Measurements from ENCODE around the gene CALN1.

CALN1 gene

GRCh38 chr7:71754828-71755227, 657.3 kb downstream of the CALN1 start:
- TF ChIP-seq ZFX (IDR thresholded peaks at IDR 0.05) (no peak), CTCF (conservative IDR thresholded peaks at IDR 0.05) (no peak)
- no peak overlapping the region for H3K27ac ChIP-seq

GRCh38 chr7:71753956-71754664, 658.0 kb downstream of the CALN1 start:
- no peak overlapping the region for H3K27ac ChIP-seq
- TF ChIP-seq ZFX (IDR thresholded peaks at IDR 0.05) (no peak), CTCF (conservative IDR thresholded peaks at IDR 0.05) (no peak)

GRCh38 chr7:71753236-71753635, 658.9 kb downstream of the CALN1 start:
- TF ChIP-seq ZFX (IDR thresholded peaks at IDR 0.05), result no peak
- no peak for TF ChIP-seq CTCF (conservative IDR thresholded peaks at IDR 0.05)
- no peak overlapping the region for H3K27ac ChIP-seq

- TF ChIP-seq ZFX (IDR thresholded peaks at IDR 0.05), result no peak
- peak; percentile 96 for TF ChIP-seq CTCF (conservative IDR thresholded peaks at IDR 0.05)
- no peak overlapping the region for H3K27ac ChIP-seq
Measured at GRCh38 chr7:71752171-71752935, 659.8 kb downstream of the CALN1 start.

GRCh38 chr7:71750290-71750689, 661.8 kb downstream of the CALN1 start:
- H3K27ac ChIP-seq, result no peak overlapping the region
- no peak for TF ChIP-seq ZFX (IDR thresholded peaks at IDR 0.05)
- TF ChIP-seq CTCF (conservative IDR thresholded peaks at IDR 0.05), result no peak

GRCh38 chr7:71746006-71746405, 666.1 kb downstream of the CALN1 start:
- H3K27ac ChIP-seq, result no peak overlapping the region
- TF ChIP-seq CTCF (conservative IDR thresholded peaks at IDR 0.05) (no peak), ZFX (IDR thresholded peaks at IDR 0.05) (no peak)

GRCh38 chr7:71740174-71740560, 672.0 kb downstream of the CALN1 start:
- TF ChIP-seq ZFX (IDR thresholded peaks at IDR 0.05), result no peak
- no peak for TF ChIP-seq CTCF (conservative IDR thresholded peaks at IDR 0.05)
- H3K27ac ChIP-seq, result no peak overlapping the region
